ENCODE data around the gene MYO18A.
"Not testable (repeated sequence)": the region's sequence is repeated elsewhere in the genome, so short reads cannot be mapped to it uniquely, and the experiment has no call there.

The MYO18A gene

GRCh38 chr17:29169806-29170591 lies 10.2 kb downstream of the MYO18A start:
- no peak for FAIRE-seq

GRCh38 chr17:29168759-29169126 lies 11.5 kb downstream of the MYO18A start:
- not testable (repeated sequence) for DNase-seq (ENCODE audit: insufficient read length, low spot score); FAIRE-seq

More at GRCh38 chr17:29169806-29170591, 10.2 kb downstream of the MYO18A start:
- no peak for DNase-seq (ENCODE audit: insufficient read length, low spot score)

GRCh38 chr17:29168079-29168758 lies 12.0 kb downstream of the MYO18A start:
- FAIRE-seq (no peak), DNase-seq (ENCODE audit: insufficient read length, low spot score) (no peak)

GRCh38 chr17:29167393-29168078 lies 12.7 kb downstream of the MYO18A start:
- no peak for DNase-seq (ENCODE audit: insufficient read length, low spot score)
- no peak for FAIRE-seq

- DNase-seq (ENCODE audit: insufficient read length, low spot score): no peak
- FAIRE-seq: no peak
Measured at GRCh38 chr17:29166507-29166887, 13.7 kb downstream of the MYO18A start.

- FAIRE-seq: no peak
Measured at GRCh38 chr17:29165800-29166506, 14.2 kb downstream of the MYO18A start.

GRCh38 chr17:29165261-29165660 lies 14.9 kb downstream of the MYO18A start:
- no peak for DNase-seq (ENCODE audit: insufficient read length, low spot score)
- no peak for FAIRE-seq

More at GRCh38 chr17:29165800-29166506, 14.2 kb downstream of the MYO18A start:
- no peak for DNase-seq (ENCODE audit: insufficient read length, low spot score)

DNA sequence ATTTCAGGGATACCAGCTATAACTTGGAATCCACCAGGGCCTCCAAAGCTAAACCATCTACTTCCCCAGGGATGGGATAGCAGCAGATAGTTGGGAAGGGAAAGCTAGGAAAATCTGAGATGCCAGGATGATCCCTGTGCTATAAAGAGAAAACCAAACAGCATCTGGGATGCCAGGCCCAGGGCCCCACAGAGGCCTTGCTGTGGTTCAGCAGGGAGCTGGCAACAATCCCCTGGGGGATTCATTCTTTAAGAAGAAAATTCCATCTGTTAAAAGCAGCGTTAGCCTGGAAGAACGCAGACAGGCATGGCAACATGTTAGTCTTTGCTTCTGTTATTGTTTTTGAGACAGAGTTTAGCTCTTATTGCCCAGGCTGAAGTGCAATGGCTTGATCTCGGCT lies 16.6 kb downstream of the MYO18A start:
- no peak for FAIRE-seq
- no peak for DNase-seq (ENCODE audit: insufficient read length, low spot score)

DNA sequence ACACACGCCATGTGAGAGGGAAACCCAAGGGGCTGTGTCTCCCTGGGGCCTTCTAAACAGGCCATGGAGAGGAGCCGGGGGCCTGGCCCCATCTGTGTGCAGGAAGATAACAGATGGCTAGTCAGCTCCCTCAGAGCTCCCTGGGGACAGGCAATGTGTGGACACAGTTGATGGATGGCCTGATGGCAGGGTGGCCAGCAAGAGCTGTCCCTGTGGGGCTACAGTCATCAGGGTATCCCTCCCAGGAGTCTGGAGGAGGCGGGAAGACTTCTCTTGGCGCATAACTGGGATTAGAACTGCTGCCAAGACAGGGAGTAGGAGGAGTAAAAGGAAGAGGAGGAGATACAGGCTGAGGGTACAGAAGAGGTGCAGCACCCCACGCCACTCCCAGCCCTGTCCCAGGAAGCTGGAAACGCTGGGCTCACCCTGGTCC lies 17.3 kb downstream of the MYO18A start:
- DNase-seq (ENCODE audit: insufficient read length, low spot score) (no peak), FAIRE-seq (no peak)

- DNase-seq (ENCODE audit: insufficient read length, low spot score): no peak
- no peak for FAIRE-seq
Measured at GRCh38 chr17:29162082-29162908, 17.9 kb downstream of the MYO18A start.

DNA sequence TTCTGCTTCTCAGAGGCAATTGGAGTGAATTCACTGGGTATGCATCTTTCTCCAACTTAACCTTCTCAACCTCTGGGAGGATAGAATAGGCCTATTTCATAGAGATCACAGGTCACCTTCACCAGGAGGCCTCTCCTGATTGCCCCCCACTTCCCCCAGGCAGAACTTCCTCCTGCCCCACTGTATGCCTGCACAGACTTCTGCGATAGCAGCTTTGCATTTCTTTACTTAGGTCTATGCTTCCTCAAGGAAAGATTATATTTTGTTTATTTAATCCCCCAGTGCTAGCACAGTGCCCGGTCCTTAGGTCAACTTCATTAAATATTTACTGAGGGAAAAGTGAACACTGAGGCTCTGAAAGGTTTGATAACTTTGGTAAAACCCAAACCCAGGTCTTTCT lies 19.9 kb downstream of the MYO18A start:
- FAIRE-seq (no peak), DNase-seq (ENCODE audit: insufficient read length, low spot score) (no peak)

DNA sequence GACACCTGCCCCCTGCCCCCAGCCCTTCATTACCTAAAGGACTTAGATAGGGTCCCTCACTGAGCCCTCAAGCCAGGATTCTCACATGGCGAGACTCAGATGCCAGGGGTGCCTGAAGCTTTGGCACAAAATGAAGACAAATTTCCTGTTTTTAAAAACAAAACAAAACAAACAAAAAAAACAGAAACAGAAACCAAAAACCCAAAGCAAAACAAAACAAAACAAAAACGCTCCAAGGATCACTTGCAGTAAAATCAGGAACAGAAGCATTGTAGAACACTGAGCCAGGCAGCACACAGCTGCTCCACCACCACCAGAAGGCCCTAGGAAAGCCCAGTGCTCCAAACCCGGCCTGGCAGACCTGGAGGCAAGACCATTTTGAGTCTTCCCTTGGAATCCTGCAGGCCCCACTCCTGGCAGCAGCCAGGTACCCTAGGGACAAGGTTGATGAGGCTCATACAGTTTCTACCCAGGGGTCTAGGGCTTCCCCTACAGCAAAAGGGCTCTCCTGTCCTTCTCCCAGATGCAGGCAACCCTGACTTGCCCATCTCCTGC lies 20.8 kb downstream of the MYO18A start:
- DNase-seq (ENCODE audit: insufficient read length, low spot score) (no peak), FAIRE-seq (no peak)

GRCh38 chr17:29158488-29159275 lies 21.5 kb downstream of the MYO18A start:
- peak; percentile 86 for FAIRE-seq
- peak; percentile 83 for DNase-seq (ENCODE audit: insufficient read length, low spot score)

DNA sequence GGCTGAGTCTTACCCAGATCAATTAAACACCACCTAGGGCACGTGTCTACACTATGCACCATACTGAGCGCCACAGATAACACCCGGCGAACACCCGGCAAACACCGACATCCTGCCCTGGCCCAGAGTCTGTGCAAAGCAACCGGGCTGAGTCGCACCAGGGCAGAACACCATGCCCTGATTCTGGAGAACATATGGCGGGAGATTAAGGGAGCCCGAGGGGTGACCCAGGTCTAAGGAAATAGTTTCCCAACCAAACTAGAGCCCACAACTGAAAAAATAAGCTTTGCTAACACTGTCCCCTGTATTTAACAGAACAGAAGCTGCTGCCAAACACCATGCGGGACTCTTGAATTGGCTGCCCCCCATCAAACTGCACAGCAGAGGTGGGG lies 22.1 kb downstream of the MYO18A start:
- FAIRE-seq (no peak), DNase-seq (ENCODE audit: insufficient read length, low spot score) (no peak)

DNA sequence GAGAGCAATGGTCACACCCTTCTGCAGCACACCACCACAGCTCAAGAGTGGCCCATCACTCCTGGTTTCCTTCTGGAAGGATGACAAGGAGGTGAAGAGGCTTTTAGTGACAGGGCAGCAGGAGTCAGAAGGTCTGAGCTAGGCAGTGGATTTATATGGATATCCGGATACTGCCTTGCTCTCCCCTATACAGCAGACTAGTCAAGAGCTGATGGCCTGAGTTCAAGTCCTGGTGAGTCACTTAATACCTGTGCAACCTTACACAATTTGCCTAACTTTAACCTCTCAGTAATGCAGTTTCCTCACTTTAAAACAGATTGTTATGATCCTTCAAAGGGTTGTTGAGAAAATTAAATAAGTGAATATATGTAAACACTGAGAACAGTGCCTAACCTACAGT lies 22.9 kb downstream of the MYO18A start:
- FAIRE-seq (no peak), DNase-seq (ENCODE audit: insufficient read length, low spot score) (no peak)

DNA sequence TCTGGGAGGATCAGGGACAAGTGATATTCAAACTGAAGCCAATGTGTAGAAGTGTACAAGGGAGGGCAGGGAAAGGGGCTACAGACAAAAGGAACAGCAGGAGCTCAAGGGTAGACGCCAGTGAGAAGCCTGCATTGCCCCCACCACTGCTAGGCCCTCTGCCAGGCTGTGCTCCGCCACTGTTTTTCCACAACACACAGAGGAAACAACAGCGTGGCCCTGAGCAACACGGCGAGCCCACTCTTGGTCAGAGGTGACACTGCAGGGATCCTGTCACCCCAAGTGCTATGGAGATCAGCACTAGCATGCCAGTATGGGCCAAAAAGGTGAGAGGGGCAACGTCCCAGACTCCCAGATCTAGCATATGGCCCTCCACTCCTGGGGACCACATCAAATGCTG lies 23.4 kb downstream of the MYO18A start:
- no peak for FAIRE-seq

DNA sequence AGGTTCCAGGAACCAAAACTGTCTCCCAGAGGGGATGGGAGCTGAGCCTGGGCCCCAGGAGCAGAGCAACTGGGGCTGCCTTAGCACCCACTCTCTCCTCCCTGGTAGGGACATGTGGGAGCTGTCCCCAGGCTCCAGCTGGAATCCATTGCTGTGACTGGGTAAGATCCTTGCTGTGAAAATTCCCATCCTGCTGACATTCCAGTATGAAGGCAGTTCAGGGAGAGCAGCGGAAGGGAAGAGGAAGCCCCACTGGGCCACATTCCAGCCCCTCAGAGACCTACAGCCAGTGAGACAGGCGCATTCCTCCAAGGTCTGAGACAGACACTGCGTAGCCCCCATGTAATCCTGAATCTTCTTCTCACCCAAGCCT lies 24.2 kb downstream of the MYO18A start:
- DNase-seq (ENCODE audit: insufficient read length, low spot score): no peak
- FAIRE-seq: no peak

More for the DNA sequence above, 23.4 kb downstream of the MYO18A start:
- no peak for DNase-seq (ENCODE audit: insufficient read length, low spot score)

GRCh38 chr17:29155227-29155965 lies 24.8 kb downstream of the MYO18A start:
- FAIRE-seq (peak; percentile 89), DNase-seq (ENCODE audit: insufficient read length, low spot score) (peak; percentile 86)
